ENCODE measurements around the gene S100A4. TPM values are rescaled to one million over a fixed set of nuclear protein-coding genes. Genes with fewer than 3 reads are reported as not detected.

Gene S100A4
- total RNA-seq, 6 experiments from 2014 or later = 7.6 to 21.6 (median 14.0) TPM

DNA sequence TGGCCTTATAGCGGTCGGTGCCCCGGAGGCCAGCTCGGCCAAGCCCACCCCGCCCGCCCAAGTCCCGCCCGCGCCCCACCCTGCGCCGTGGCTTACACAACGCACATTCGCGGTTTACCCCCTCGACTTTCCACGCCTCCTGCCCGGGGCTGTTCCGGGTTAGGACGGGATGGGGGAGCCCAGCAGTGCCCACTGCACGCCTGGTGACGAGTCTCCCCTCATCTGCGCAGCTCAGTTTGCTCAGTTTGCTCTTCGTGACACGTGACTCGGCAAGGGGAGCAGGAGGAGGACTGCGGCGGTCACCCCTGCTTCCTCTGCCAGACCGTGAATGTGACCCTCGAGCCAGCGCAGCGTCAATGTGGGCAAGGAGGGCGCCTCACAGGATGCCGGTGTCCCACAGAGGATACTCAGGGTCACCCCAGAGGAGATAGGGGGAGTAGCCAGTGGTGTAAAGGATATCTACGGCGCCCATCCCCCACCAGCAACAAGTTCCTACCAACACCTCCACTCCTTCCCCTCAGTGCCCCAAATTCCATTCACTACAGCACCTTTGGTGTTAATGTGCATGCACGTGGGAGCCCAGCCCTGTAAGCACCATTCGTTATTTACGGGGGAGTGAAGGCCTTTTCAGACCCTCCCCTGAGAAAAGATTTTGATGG is 9.5 kb downstream of the S100A4 start:
- TF ChIP-seq, protein P1, sequence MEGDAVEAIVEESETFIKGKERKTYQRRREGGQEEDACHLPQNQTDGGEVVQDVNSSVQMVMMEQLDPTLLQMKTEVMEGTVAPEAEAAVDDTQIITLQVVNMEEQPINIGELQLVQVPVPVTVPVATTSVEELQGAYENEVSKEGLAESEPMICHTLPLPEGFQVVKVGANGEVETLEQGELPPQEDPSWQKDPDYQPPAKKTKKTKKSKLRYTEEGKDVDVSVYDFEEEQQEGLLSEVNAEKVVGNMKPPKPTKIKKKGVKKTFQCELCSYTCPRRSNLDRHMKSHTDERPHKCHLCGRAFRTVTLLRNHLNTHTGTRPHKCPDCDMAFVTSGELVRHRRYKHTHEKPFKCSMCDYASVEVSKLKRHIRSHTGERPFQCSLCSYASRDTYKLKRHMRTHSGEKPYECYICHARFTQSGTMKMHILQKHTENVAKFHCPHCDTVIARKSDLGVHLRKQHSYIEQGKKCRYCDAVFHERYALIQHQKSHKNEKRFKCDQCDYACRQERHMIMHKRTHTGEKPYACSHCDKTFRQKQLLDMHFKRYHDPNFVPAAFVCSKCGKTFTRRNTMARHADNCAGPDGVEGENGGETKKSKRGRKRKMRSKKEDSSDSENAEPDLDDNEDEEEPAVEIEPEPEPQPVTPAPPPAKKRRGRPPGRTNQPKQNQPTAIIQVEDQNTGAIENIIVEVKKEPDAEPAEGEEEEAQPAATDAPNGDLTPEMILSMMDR (IDR thresholded peaks at IDR 0.05) = no peak
- TF ChIP-seq POLR2A (IDR thresholded peaks at IDR 0.05) = peak; percentile 31
- H3K4me3 ChIP-seq = peak overlapping the region; percentile 41 to 49 (median 49)
- DNase-seq = peak; percentile 45 to 72 (median 70)
- no peaks in the 10 kb centered on the region for H3K9me3 ChIP-seq
- H3K27me3 ChIP-seq = peaks cover 0 to 7% of the 10 kb centered on the region in 2 donors
- H3K36me3 ChIP-seq = no peaks in the 10 kb centered on the region
- whole genome bisulfite sequencing (ENCODE audit: insufficient coverage, low coverage, low lambda C conversion rate, missing lambda C conversion rate) = 5% methylated on average over 5 of the region's 38 CpGs
- intact Hi-C loops (cut with DNase I) = no loop called here
- ATAC-seq = peak; percentile 59 to 66 (median 66)
- H3K4me1 ChIP-seq = no peaks in the 10 kb centered on the region
- H3K27ac ChIP-seq = peak overlapping the region; percentile 69 to 84 (median 75)

DNA sequence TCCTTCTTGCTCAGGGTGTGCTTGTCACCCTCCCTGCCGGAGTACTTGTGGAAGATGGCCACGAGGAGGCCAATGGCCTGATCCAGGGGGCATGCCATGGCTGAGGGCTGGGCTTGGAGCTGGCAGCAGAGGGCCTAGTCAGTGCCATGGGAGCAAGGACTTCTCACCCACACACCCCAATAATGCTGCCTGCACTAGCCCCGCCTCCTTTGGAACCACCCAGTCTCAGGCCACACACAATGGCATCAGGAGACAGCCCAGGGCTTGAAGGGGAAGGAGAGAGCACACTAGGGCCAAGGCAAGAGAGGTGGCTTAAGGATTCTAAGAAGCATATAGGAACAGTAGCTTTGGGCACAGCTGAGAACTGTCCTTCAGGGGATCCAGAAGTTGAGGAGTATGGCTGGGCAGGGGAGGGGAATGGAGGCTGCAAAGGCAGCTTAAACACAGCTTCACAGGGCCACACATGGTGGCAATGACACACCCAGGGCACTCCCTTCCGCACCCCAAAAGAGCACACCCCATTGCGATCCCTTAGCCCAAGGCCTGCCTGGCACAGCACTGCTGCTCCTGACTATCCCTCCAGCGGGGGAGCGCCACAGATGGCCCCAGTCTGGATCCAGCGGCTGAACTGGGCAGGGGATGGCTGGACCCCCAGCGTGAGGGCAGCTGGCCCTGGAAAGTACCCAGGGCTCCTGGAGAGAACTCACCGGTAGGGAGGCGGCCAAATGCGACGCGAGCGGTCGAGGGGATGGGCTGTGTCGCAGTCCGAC is 10.2 kb downstream of the S100A4 start, which contains the start of gene S100A6:
Gene S100A6 (minus strand): TSS at position 750 of the 770 bp plus-strand sequence. CDS start 652 bp downstream, at position 98.
- H3K27ac ChIP-seq = peak within 1 kb of the TSS; percentile 69 to 84 (median 75)
- 0% methylated on average over 1 of the region's 18 CpGs for WGBS (ENCODE audit: insufficient coverage, low coverage, low lambda C conversion rate, missing lambda C conversion rate)
- TF ChIP-seq, protein P1 (IDR thresholded peaks at IDR 0.05) = no peak
- TF ChIP-seq POLR2A (IDR thresholded peaks at IDR 0.05) = no peak
- ATAC-seq (peak; percentile 36 to 47 (median 40)), DNase-seq (no peak)
- H3K27me3 ChIP-seq = peaks cover 0 to 7% of the 10 kb centered on the region in 2 donors
- no peaks in the 10 kb centered on the region for H3K9me3 ChIP-seq
- no peaks in the 10 kb centered on the region for H3K4me1 ChIP-seq
- intact Hi-C loops (cut with DNase I) = no loop called here
- peak within 1 kb of the TSS; percentile 41 to 49 (median 49) for H3K4me3 ChIP-seq
- no peaks in the 10 kb centered on the region for H3K36me3 ChIP-seq

DNA sequence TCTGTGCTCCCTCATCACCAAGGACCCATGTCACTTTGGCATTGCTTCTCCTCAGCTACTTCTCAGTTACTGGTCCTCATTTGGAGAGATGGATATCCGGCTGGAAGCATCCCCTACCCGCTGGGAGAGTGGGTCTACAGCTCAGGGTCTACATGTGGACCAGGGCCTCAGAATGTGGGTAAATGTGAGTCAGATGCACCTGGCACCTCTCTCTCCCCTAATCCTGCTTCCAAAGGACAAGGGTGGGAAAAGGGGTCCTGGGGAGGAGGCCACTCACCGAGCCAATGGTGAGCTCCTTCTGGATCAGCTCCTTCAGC is 10.7 kb downstream of the S100A4 start:
- Histone ChIP-seq H3K9me3 (no peaks in the 10 kb centered on the region), H3K27ac (peak overlapping the region in 2 of 3 donors; percentile 69 to 75), H3K4me3 (peak overlapping the region; percentile 41 to 49 (median 49)), H3K36me3 (no peaks in the 10 kb centered on the region), H3K4me1 (no peaks in the 10 kb centered on the region), H3K27me3 (peaks cover 0 to 7% of the 10 kb centered on the region in 2 donors)
- no peak for TF ChIP-seq POLR2A (IDR thresholded peaks at IDR 0.05)
- TF ChIP-seq, protein P1 (IDR thresholded peaks at IDR 0.05) = no peak
- ATAC-seq (no peak), DNase-seq (no peak)
- WGBS (ENCODE audit: insufficient coverage, low coverage, low lambda C conversion rate, missing lambda C conversion rate) = no CpG with 5 or more reads among the region's 3 CpGs
- intact Hi-C loops (cut with DNase I) = no loop called here

DNA sequence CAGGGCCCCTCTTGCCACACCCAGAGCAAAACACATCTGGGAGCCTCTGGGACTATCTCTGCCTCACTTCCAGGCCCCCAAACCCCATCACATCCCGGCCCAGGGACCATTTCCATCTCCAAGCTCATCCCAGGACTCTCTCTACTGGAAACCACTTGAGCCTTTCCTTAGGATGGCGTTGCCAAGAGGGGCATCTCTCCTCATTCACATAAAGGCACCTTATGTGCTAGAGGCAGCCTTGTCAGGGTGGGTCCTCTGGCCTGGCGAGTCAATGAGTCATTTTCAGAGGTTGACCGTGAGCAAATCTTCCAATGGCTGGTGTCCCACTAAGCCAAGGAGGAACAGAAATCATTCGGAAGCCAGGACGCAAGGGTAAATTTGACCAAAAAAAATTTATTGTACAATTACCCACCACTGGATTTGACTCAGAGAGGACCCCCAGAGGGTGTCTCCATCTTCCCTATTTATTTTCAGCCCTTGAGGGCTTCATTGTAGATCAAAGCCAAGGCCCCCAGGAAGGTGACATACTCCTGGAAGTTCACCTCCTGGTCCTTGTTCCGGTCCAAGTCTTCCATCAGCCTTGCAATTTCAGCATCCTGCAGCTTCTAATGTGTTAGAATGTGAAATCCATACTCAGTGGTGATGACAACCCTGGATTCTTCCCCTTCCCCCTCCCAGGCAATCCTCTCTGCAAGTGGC is 11.2 kb downstream of the S100A4 start:
- intact Hi-C loops (cut with DNase I) = no loop called here
- no peak overlapping the region for H3K27ac ChIP-seq
- no peaks in the 10 kb centered on the region for H3K36me3 ChIP-seq
- DNase-seq (no peak), ATAC-seq (no peak)
- WGBS (ENCODE audit: insufficient coverage, low coverage, low lambda C conversion rate, missing lambda C conversion rate) = 62% methylated on average over 5 of the region's 7 CpGs
- H3K4me3 ChIP-seq = peak overlapping the region in 2 of 3 donors; percentile 41 to 49
- peaks cover 0 to 7% of the 10 kb centered on the region in 2 donors for H3K27me3 ChIP-seq
- H3K4me1 ChIP-seq = no peaks in the 10 kb centered on the region
- no peaks in the 10 kb centered on the region for H3K9me3 ChIP-seq
- TF ChIP-seq, protein P1 (IDR thresholded peaks at IDR 0.05) = no peak
- TF ChIP-seq POLR2A (IDR thresholded peaks at IDR 0.05) = no peak
